CD14-positive monocyte (primary cell): ENCODE data around the gene CPEB3. TPM values are rescaled to one million over a fixed set of nuclear protein-coding genes. Genes with fewer than 3 reads are reported as not detected.
A peak's percentile ranks its signal among the peaks of the same experiment; 100 is the strongest.

ENCODE experiments used
- DNase-seq, 3 donors: peaks; one replicate each; pipeline ENCODE4 v3.0.0-alpha.2; 2011 to 2022
- H2AFZ ChIP-seq: 2 replicates; pipeline ENCODE4 v1.6.0; 2012; ENCODE audit warnings: mild to moderate bottlenecking, low read depth, low read length, inconsistent platforms; ENCODE audit not compliant: insufficient read depth, poor library complexity, severe bottlenecking
- H3K27ac ChIP-seq, 2 donors: 1 replicate in 1 of 2; 2 replicates in 1 of 2; pipeline ENCODE4 v1.5.1; 2012 to 2013; ENCODE audit warnings: low read length in 2 of 2, control low read depth in 1 of 2, inconsistent platforms in 1 of 2, low read depth in 1 of 2, mild to moderate bottlenecking in 1 of 2
- H3K27me3 ChIP-seq, 2 donors: one replicate each; pipeline versions ENCODE4 v1.6.0 to v1.6.1; 2011 to 2013; ENCODE audit warnings: low read length in 2 of 2; ENCODE audit not compliant: control insufficient read depth in 2 of 2, insufficient read depth in 2 of 2
- H3K36me3 ChIP-seq, 2 donors: replicated peaks in 1 of 2; 1 replicate in 1 of 2; 2 replicates in 1 of 2; pipeline versions ENCODE4 v1.5.1 to v1.6.1; 2012 to 2013; ENCODE audit warnings: low read length in 2 of 2, control low read depth in 1 of 2, inconsistent platforms in 1 of 2, mild to moderate bottlenecking in 1 of 2; ENCODE audit not compliant: insufficient read depth in 2 of 2, control insufficient read depth in 1 of 2
- H3K4me1 ChIP-seq, 2 donors: 1 replicate in 1 of 2; 2 replicates in 1 of 2; pipeline versions ENCODE4 v1.5.1 to v1.6.1; 2012 to 2013; ENCODE audit warnings: low read length in 2 of 2, control low read depth in 1 of 2, inconsistent platforms in 1 of 2, mild to moderate bottlenecking in 1 of 2, moderate library complexity in 1 of 2; ENCODE audit not compliant: insufficient read depth in 2 of 2, control insufficient read depth in 1 of 2
- H3K4me2 ChIP-seq: replicated peaks from 2 replicates; pipeline ENCODE3; 2012; ENCODE audit warnings: low read length, moderate library complexity, mild to moderate bottlenecking; ENCODE audit not compliant: poor library complexity, severe bottlenecking; ENCODE audit errors: extremely low read depth
- H3K4me3 ChIP-seq, 3 experiments: fragments of 200-600 bp in 1 of 3; sonication (generic) in 1 of 3; replicated peaks in 1 of 3; 1 replicate in 2 of 3; 2 replicates in 1 of 3; pipeline ENCODE4 v1.5.1; 2011 to 2013; ENCODE audit warnings: low read length in 3 of 3, mild to moderate bottlenecking in 3 of 3, control low read depth in 2 of 3, low read depth in 2 of 3, inconsistent platforms in 1 of 3, moderate library complexity in 1 of 3
- H3K79me2 ChIP-seq: 2 replicates; pipeline ENCODE4 v1.6.0; 2012; ENCODE audit warnings: mild to moderate bottlenecking, control low read depth, inconsistent platforms, low read length, moderate library complexity; ENCODE audit not compliant: insufficient read depth
- H3K9ac ChIP-seq: 2 replicates; pipeline ENCODE4 v1.6.0; 2017; ENCODE audit warnings: low read length, mild to moderate bottlenecking; ENCODE audit not compliant: insufficient read depth, poor library complexity, severe bottlenecking
- H3K9me3 ChIP-seq, 2 donors: replicated peaks in 1 of 2; 1 replicate in 1 of 2; 2 replicates in 1 of 2; pipeline versions ENCODE4 v1.5.1 to v1.6.1; 2012 to 2013; ENCODE audit warnings: low read length in 2 of 2, control low read depth in 1 of 2; ENCODE audit not compliant: control insufficient read depth in 1 of 2, insufficient read depth in 1 of 2
- H4K20me1 ChIP-seq: 2 replicates; pipeline ENCODE4 v1.6.0; 2012; ENCODE audit warnings: mild to moderate bottlenecking, low read length, control low read depth, moderate library complexity; ENCODE audit not compliant: insufficient read depth
- H3K27ac Mint-ChIP-seq, 7 donors: one replicate each; pipeline ENCODE4 v1.8.0; 2020; ENCODE audit warnings: mild to moderate bottlenecking in 7 of 7, mixed read lengths in 7 of 7, moderate library complexity in 6 of 7, inconsistent platforms in 2 of 7
- H3K27me3 Mint-ChIP-seq, 3 donors: one replicate each; pipeline ENCODE4 v1.8.0; 2021 to 2022; ENCODE audit warnings: low read depth in 3 of 3, mild to moderate bottlenecking in 3 of 3, mixed read lengths in 3 of 3, moderate library complexity in 3 of 3, inconsistent platforms in 1 of 3
- H3K36me3 Mint-ChIP-seq, 2 donors: one replicate each; pipeline ENCODE4 v1.8.0; 2020; ENCODE audit warnings: mixed read lengths in 2 of 2, inconsistent platforms in 1 of 2, mild to moderate bottlenecking in 1 of 2
- H3K4me1 Mint-ChIP-seq: one replicate; pipeline ENCODE4 v1.8.0; 2020; ENCODE audit warnings: mild to moderate bottlenecking, mixed read lengths
- H3K4me3 Mint-ChIP-seq, 2 donors: one replicate each; pipeline ENCODE4 v1.8.0; 2020; ENCODE audit warnings: mild to moderate bottlenecking in 2 of 2, mixed read lengths in 2 of 2, moderate library complexity in 1 of 2
- H3K9me3 Mint-ChIP-seq, 7 donors: one replicate each; pipeline ENCODE4 v1.8.0; 2020 to 2022; ENCODE audit warnings: mixed read lengths in 7 of 7, mild to moderate bottlenecking in 6 of 7, moderate library complexity in 6 of 7, inconsistent platforms in 2 of 7
- WGBS: methylation state at CpG from one replicate; pipeline ENCODE4 v1.1.5; 2013; ENCODE audit warnings: missing lambda C conversion rate; ENCODE audit not compliant: insufficient coverage; 5-methylcytosine and 5-hydroxymethylcytosine counted together
- intact Hi-C, 2 donors: fragments of 100-400 bp; cut with micrococcal nuclease; formaldehyde crosslinking; loops; one replicate each; pipeline versions ENCODE4 v1.15.0 to v1.15.1; 2023
- polyA plus RNA-seq, 3 donors: library from polyadenylated mRNA; depleted of rRNA in 1 of 3; unstranded in 2 of 3; stranded (reverse) in 1 of 3; fragments of 300-500 nt in 2 of 3; fragments of >200 nt in 1 of 3; fragmentation: Illumina TruSeq in 2 of 3; gene quantifications; 1 replicate in 2 of 3; 2 replicates in 1 of 3; pipeline ENCODE4 v1.2.3, GENCODE V29; 2012 to 2021
- TF ChIP-seq, protein P1 (sequence below): fragments of 200-600 bp; IDR thresholded peaks from one replicate; pipeline ENCODE4 v1.8.0; 2022; ENCODE audit warnings: antibody characterized with exemption, mild to moderate bottlenecking

CPEB3 gene
- polyA plus RNA-seq, 3 donors: 1.8 to 2.9 (median 2.1) TPM

DNA sequence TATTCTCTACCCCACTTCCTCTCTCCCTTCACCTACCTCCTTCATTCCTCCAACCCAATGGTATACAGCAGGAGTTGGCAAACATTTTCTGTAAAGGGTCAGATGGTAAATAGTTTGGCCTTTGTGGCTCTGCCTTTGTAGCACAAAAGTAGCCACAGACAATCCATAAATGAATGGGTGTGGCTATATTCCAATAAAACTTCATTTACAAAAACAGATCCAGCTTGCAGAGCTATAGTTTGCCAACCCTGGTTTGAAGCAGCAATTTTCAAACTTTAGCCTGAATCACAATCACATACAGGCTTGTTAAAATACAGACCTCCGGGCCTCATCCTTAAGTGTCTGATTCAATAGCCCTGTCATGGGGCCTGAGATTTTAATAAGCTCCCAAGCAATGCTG, 110.5 kb downstream of the CPEB3 start:
- 100% methylated on average over 1 of the region's 1 CpG for WGBS
- Histone ChIP-seq H3K9ac (no peak overlapping the region), H3K9me3 (no peaks in the 10 kb centered on the region), H3K4me1 (no peaks in the 10 kb centered on the region), H3K79me2 (no peaks in the 10 kb centered on the region), H3K27ac (no peak overlapping the region), H3K27me3 (no peaks in the 10 kb centered on the region), H3K4me2 (no peak overlapping the region), H3K36me3 (peaks cover 14 to 68% of the 10 kb centered on the region in 2 donors), H3K4me3 (no peak overlapping the region), H2AFZ (no peak overlapping the region), H4K20me1 (no peaks in the 10 kb centered on the region)
- H3K27ac Mint-ChIP-seq: peak overlapping the region in 1 of 7 donors; percentile 54
- H3K4me3 Mint-ChIP-seq: no peak overlapping the region
- DNase-seq: no peak
- peaks cover 6% of the 10 kb centered on the region for H3K4me1 Mint-ChIP-seq
- H3K9me3 Mint-ChIP-seq: peaks cover 0 to 2% (median 0%) of the 10 kb centered on the region in 7 donors
- intact Hi-C loops: no loop called here
- peaks cover 1 to 6% (median 2%) of the 10 kb centered on the region in 3 donors for H3K27me3 Mint-ChIP-seq
- TF ChIP-seq, protein P1, sequence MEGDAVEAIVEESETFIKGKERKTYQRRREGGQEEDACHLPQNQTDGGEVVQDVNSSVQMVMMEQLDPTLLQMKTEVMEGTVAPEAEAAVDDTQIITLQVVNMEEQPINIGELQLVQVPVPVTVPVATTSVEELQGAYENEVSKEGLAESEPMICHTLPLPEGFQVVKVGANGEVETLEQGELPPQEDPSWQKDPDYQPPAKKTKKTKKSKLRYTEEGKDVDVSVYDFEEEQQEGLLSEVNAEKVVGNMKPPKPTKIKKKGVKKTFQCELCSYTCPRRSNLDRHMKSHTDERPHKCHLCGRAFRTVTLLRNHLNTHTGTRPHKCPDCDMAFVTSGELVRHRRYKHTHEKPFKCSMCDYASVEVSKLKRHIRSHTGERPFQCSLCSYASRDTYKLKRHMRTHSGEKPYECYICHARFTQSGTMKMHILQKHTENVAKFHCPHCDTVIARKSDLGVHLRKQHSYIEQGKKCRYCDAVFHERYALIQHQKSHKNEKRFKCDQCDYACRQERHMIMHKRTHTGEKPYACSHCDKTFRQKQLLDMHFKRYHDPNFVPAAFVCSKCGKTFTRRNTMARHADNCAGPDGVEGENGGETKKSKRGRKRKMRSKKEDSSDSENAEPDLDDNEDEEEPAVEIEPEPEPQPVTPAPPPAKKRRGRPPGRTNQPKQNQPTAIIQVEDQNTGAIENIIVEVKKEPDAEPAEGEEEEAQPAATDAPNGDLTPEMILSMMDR: no peak
- peaks cover 39 to 61% of the 10 kb centered on the region in 2 donors for H3K36me3 Mint-ChIP-seq

DNA sequence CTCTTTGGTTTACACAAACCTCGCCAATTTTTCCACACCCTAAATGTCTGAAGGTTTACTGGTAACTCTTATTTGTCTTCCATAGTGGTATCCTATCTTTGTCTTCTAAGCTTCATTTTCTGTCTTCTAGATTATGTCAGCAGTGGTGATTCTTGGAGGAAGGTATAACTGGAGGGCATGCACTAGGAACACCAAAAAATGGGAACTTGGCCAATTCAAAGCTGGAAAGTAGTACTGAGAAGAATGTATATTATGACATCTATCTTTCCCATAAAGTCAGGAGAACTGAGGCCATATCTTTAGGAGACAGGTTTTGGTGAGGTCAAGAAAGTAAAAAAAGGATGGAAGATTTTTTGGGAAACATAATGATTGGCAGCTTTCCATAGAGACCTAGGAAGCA, 113.3 kb downstream of the CPEB3 start:
- Histone ChIP-seq H3K4me2 (no peak overlapping the region), H4K20me1 (peaks cover 2% of the 10 kb centered on the region), H3K4me1 (no peaks in the 10 kb centered on the region), H3K27ac (no peak overlapping the region), H3K79me2 (no peaks in the 10 kb centered on the region), H3K27me3 (no peaks in the 10 kb centered on the region), H3K9ac (no peak overlapping the region), H3K36me3 (peaks cover 10 to 69% of the 10 kb centered on the region in 2 donors), H3K4me3 (no peak overlapping the region), H3K9me3 (no peaks in the 10 kb centered on the region), H2AFZ (no peak overlapping the region)
- DNase-seq: no peak
- Mint-ChIP-seq H3K4me3 (no peak overlapping the region), H3K9me3 (peaks cover 0 to 2% (median 0%) of the 10 kb centered on the region in 7 donors), H3K4me1 (peaks cover 9% of the 10 kb centered on the region), H3K27ac (no peak overlapping the region), H3K36me3 (peaks cover 38 to 65% of the 10 kb centered on the region in 2 donors), H3K27me3 (peaks cover 1 to 2% (median 2%) of the 10 kb centered on the region in 3 donors)
- intact Hi-C loops: no loop called here
- TF ChIP-seq, protein P1: no peak
- WGBS: no CpG with 5 or more reads among the region's 1 CpG
